SU-DHL-6 (cell line): Measurements from ENCODE around the gene CPNE2.

ENCODE experiments used
- H2AFZ ChIP-seq: fragments of 200-600 bp; sonication (generic); 2 replicates; pipeline ENCODE4 v1.6.1; 2014; ENCODE audit warnings: low read depth, mild to moderate bottlenecking, moderate library complexity, mixed read lengths, antibody characterized with exemption, low read length; ENCODE audit not compliant: severe bottlenecking
- H3F3A ChIP-seq: fragments of 200-600 bp; shearing (Covaris generic); 2 replicates; pipeline ENCODE4 v1.6.0; 2016; ENCODE audit warnings: antibody characterized with exemption, mild to moderate bottlenecking; ENCODE audit not compliant: insufficient read depth
- H3K27ac ChIP-seq: fragments of 200-600 bp; sonication (generic); 2 replicates; pipeline ENCODE4 v1.5.1; 2016; ENCODE audit warnings: low read depth, mild to moderate bottlenecking, low read length, moderate library complexity, mixed read lengths
- H3K27me3 ChIP-seq: fragments of 200-600 bp; sonication (generic), shearing (Covaris generic); 2 replicates; pipeline ENCODE4 v1.6.0; 2014; ENCODE audit warnings: mild to moderate bottlenecking, low read length
- H3K36me3 ChIP-seq: fragments of 200-600 bp; sonication (generic); 2 replicates; pipeline ENCODE4 v1.6.1; 2014; ENCODE audit warnings: mild to moderate bottlenecking, low read length, mixed read lengths
- H3K4me2 ChIP-seq: fragments of 300-600, 200-600 bp; shearing (Covaris generic), sonication (generic); 2 replicates; pipeline ENCODE4 v1.6.0; 2014; ENCODE audit warnings: low read length, low read depth, mild to moderate bottlenecking; ENCODE audit not compliant: poor library complexity, severe bottlenecking
- H3K4me3 ChIP-seq: fragments of 200-600 bp; sonication (generic); 2 replicates; pipeline ENCODE4 v1.5.1; 2014; ENCODE audit warnings: antibody characterized with exemption, low read length, mild to moderate bottlenecking, mixed read lengths; ENCODE audit not compliant: insufficient read depth, poor library complexity, severe bottlenecking
- H3K79me2 ChIP-seq: fragments of 200-600 bp; sonication (generic); 2 replicates; pipeline ENCODE4 v1.6.1; 2014; ENCODE audit warnings: mild to moderate bottlenecking, low read length, moderate library complexity; ENCODE audit not compliant: insufficient read depth
- H3K9ac ChIP-seq: fragments of 200-600 bp; sonication (generic); 2 replicates; pipeline ENCODE4 v1.7.0; 2014; ENCODE audit warnings: mild to moderate bottlenecking, low read length
- H3K9me2 ChIP-seq: fragments of 200-600 bp; sonication (generic); replicated peaks from 2 replicates; pipeline ENCODE4 v1.6.1; 2014; ENCODE audit warnings: low read length; ENCODE audit not compliant: insufficient read depth
- H3K9me3 ChIP-seq: fragments of 200-600 bp; sonication (generic); 2 replicates; pipeline ENCODE4 v1.6.1; 2014; ENCODE audit warnings: low read length, mixed read lengths; ENCODE audit not compliant: insufficient read depth
- H4K20me1 ChIP-seq: fragments of 200-600 bp; sonication (generic); 2 replicates; pipeline ENCODE4 v1.6.1; 2014; ENCODE audit warnings: low read depth, mild to moderate bottlenecking, antibody characterized with exemption, low read length, moderate library complexity, mixed read lengths
- EZH2phosphoT487 ChIP-seq: fragments of 200-600 bp; sonication (generic), shearing (Covaris generic); conservative IDR thresholded peaks from 2 replicates; pipeline ENCODE4 v1.6.1; 2018; ENCODE audit warnings: mild to moderate bottlenecking, antibody characterized with exemption, low read length, moderate library complexity, mixed read lengths
- TF ChIP-seq, protein P1 (sequence below): fragments of 200-600 bp; sonication (generic); IDR thresholded peaks from one replicate; pipeline ENCODE4 v1.5.1; 2017; ENCODE audit warnings: antibody characterized with exemption, mild to moderate bottlenecking, low read length, moderate library complexity; ENCODE audit not compliant: insufficient read depth, poor library complexity, severe bottlenecking

Gene CPNE2

DNA sequence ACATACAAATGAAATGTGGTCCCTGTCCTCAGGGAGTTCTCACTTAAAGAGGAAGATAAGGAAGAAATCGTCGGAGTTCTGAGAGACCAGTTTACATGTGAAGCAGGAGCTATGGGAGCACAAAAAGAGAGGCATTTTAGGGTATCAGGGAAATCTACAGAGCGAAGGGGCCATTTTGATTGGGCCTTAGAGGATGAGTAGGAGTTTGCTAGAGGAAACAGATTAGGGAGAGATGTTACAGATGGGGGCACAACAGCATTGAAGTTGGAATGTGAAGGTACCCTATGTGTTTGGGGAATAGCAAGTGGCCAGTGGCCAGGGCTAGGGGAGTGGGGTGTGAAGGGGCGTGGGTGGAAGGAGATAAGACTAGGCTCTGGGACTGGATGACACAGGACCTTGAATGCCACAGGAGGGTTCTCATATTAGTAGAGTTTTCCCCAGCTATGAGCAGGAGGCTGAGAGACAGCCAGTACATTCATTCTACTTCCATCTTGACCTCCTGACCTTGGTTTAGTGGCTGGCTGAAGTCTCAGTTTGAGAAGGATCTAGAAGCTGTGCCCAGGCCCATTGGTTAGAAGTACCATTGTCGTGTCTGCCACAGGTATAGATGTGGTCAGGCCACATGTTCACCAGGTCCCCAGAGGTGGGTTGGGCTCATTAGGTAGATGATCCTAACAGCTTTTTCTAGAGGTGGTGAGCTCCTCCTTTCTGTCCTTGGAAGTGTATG is 34.8 kb downstream of the CPNE2 start:
- no peaks in the 10 kb centered on the region for H3K36me3 ChIP-seq
- no peaks in the 10 kb centered on the region for H3K9me2 ChIP-seq
- no peak overlapping the region for H3K4me2 ChIP-seq
- H2AFZ ChIP-seq: no peak overlapping the region
- H3K9ac ChIP-seq: no peak overlapping the region
- H3K27ac ChIP-seq: no peak overlapping the region
- H4K20me1 ChIP-seq: no peaks in the 10 kb centered on the region
- no peaks in the 10 kb centered on the region for H3F3A ChIP-seq
- no peaks in the 10 kb centered on the region for H3K79me2 ChIP-seq
- TF ChIP-seq, protein P1, sequence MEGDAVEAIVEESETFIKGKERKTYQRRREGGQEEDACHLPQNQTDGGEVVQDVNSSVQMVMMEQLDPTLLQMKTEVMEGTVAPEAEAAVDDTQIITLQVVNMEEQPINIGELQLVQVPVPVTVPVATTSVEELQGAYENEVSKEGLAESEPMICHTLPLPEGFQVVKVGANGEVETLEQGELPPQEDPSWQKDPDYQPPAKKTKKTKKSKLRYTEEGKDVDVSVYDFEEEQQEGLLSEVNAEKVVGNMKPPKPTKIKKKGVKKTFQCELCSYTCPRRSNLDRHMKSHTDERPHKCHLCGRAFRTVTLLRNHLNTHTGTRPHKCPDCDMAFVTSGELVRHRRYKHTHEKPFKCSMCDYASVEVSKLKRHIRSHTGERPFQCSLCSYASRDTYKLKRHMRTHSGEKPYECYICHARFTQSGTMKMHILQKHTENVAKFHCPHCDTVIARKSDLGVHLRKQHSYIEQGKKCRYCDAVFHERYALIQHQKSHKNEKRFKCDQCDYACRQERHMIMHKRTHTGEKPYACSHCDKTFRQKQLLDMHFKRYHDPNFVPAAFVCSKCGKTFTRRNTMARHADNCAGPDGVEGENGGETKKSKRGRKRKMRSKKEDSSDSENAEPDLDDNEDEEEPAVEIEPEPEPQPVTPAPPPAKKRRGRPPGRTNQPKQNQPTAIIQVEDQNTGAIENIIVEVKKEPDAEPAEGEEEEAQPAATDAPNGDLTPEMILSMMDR: no peak
- no peak for TF ChIP-seq EZH2phosphoT487
- H3K27me3 ChIP-seq: no peaks in the 10 kb centered on the region
- no peak overlapping the region for H3K4me3 ChIP-seq
- no peaks in the 10 kb centered on the region for H3K9me3 ChIP-seq

DNA sequence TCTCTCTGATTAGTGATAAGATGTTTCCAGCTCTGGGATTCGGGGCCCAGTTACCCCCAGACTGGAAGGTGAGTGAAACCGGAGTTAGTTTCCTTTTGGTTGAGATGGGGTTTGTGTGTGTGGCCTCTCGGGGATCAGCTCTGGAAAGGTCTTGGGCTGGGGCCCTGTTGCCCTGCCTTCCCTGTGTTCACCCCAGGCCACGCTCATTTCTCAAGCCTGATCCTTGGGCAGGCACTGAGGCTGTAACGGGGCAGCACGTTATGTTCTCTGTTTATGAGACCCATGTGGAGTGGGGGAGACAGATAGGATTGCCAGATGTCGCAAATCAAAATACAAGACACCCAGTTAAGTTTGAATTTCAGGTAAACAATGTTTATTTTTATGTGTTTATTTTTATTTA is 35.5 kb downstream of the CPNE2 start:
- H3K9ac ChIP-seq: no peak overlapping the region
- H3K9me3 ChIP-seq: no peaks in the 10 kb centered on the region
- no peak overlapping the region for H3K4me2 ChIP-seq
- no peak overlapping the region for H2AFZ ChIP-seq
- H3K36me3 ChIP-seq: no peaks in the 10 kb centered on the region
- no peaks in the 10 kb centered on the region for H3K79me2 ChIP-seq
- H3K4me3 ChIP-seq: no peak overlapping the region
- TF ChIP-seq EZH2phosphoT487: no peak
- TF ChIP-seq, protein P1: no peak
- H3F3A ChIP-seq: no peaks in the 10 kb centered on the region
- H3K9me2 ChIP-seq: no peaks in the 10 kb centered on the region
- no peak overlapping the region for H3K27ac ChIP-seq
- no peaks in the 10 kb centered on the region for H3K27me3 ChIP-seq
- no peaks in the 10 kb centered on the region for H4K20me1 ChIP-seq

DNA sequence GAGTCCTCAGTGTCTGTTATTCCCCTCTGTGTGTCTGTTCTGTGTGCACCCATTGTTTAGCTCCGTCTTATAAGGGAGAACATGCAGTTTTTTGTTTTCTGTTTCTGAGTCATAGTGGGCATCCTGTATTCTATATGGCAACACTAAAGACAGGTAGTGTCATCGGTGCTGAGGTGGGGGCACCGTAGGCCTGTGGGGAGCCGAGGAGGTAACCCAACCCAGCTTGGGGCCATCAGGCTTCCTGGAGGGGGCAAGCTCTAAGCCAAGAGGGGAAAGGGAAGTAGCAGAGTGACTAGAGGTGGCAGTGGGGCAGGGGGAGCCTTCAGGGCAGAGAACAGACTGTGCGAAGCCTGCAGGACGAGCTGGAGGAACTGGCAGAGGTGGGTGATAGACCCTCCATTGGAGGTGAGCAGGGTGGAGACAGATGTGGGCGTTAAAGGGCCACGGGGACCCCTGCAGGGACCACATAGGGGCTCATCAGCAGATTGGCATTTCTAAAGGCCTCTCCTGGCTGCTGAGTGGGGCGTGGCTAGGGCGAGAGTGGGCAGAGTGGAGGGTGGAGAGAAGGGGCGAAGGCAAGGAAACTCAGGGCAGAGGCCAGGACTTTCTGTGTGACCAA is 36.5 kb downstream of the CPNE2 start:
- H3K36me3 ChIP-seq: no peaks in the 10 kb centered on the region
- H3K27me3 ChIP-seq: no peaks in the 10 kb centered on the region
- no peaks in the 10 kb centered on the region for H3K9me3 ChIP-seq
- H2AFZ ChIP-seq: no peak overlapping the region
- no peak overlapping the region for H3K9ac ChIP-seq
- H3K4me3 ChIP-seq: no peak overlapping the region
- no peaks in the 10 kb centered on the region for H3F3A ChIP-seq
- H3K79me2 ChIP-seq: no peaks in the 10 kb centered on the region
- no peak overlapping the region for H3K4me2 ChIP-seq
- no peaks in the 10 kb centered on the region for H4K20me1 ChIP-seq
- H3K27ac ChIP-seq: no peak overlapping the region
- TF ChIP-seq EZH2phosphoT487: no peak
- TF ChIP-seq, protein P1: no peak
- H3K9me2 ChIP-seq: no peaks in the 10 kb centered on the region
